HG03378 (cell line): ENCODE results near the gene ARHGAP27.
"Not testable (repeated sequence)": the region's sequence is repeated elsewhere in the genome, so short reads cannot be mapped to it uniquely, and the experiment has no call there.

Experiments used
- ATAC-seq: cut with Tn5 transposase; IDR thresholded peaks from one replicate; pipeline ENCODE4 v1.9.1; 2021; ENCODE audit warnings: mild to moderate bottlenecking, moderate library complexity; ENCODE audit not compliant: unreplicated experiment

ARHGAP27 gene

DNA sequence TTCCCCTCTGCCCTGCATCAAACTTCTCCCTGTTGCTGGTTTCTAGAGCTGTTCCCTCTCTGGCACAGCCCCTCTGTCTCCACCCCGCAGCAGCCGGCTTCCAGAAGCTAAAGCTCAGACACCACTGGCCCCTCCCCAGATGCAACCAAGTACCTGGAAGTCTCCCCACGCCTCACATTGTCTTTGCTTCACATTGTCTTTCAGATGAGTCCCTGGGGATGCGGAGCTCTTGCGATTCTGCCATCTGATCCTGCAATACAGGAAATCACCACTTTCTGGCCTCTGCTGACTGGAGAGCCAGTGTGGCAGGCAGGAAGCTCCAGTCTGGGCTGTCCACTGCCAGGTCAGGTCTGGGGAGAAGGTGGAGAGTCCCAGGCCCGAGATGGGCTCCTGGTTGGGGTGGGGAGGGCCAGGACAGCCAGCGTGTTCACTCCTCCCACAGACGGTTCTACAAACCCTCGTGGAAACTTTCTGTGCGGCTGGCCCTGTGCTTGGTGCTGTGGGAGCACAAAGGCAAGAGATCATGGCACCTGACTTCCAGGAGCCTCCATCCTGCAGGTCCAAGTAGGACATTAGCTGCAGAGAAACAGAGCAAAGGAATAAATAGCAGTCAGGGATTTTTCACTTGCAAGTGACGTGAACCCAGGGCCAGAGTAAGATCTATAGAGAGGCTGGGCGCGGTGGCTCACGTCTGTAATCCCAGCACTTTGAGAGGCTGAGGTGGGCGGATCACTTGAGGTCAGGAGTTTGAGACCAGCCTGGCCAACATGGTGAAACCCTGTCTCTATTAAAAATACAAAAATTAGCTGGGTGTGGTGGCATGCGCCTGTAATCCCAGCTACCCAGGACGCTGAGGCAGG lies 67.9 kb downstream of the ARHGAP27 start:
- ATAC-seq = no peak

DNA sequence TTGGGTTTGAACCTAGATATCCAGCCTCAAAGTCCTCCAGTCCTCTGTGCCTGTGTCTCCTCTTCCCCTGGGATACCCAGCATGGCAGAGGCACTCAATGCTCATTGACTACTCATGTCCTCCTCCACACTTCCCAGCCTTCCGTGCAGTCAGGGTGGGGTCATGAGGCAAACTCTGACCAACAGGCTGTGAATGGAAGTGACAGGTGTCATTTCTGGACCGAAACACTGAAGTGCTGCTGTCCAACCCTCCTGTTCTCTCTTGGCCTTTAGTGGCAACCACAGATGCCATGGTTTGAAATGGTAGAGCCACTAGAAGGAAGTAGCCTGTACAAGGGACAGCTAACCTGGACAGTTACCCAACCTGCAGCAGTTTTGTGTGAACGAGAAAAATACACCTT lies 69.2 kb downstream of the ARHGAP27 start:
- no peak for ATAC-seq

DNA sequence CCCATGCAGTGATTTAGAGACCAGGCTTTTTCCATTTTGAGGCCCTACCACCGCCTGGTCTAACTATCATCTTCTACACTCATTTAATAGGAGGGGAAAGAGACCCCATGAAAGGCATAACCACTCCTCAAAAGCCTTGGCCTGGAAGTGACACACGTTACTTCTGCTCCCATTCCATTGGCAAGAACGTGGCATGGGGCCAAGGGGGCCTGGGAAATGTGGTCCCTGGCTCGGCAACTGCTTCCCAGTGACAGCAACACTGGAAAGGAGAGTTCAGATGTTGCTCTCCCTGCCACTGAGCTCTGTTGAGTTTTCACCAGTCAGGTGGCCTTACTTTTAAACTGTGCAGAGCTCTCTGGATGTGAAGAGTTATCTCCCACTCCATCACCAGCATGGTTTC lies 70.7 kb downstream of the ARHGAP27 start:
- no peak for ATAC-seq

DNA sequence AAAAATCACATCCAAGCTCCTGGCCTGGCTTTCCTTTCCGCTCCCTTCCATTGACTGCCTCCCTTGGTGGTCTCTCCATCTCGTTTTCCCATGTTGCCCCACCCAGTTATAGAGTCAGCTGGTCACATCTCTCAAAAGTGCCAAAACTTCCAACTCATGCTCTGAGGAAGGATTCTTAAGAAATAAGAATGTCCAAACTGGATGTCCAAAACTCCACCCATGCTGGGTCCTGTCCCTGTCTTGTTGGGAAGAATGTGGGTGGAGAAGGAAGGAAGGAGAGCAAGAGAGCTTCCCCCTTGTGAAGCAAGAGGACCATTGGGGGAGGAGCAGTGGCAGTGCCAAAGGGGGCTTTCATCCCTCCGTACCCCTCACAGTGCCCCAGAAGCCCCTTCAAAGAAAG lies 71.2 kb downstream of the ARHGAP27 start:
- no peak for ATAC-seq

DNA sequence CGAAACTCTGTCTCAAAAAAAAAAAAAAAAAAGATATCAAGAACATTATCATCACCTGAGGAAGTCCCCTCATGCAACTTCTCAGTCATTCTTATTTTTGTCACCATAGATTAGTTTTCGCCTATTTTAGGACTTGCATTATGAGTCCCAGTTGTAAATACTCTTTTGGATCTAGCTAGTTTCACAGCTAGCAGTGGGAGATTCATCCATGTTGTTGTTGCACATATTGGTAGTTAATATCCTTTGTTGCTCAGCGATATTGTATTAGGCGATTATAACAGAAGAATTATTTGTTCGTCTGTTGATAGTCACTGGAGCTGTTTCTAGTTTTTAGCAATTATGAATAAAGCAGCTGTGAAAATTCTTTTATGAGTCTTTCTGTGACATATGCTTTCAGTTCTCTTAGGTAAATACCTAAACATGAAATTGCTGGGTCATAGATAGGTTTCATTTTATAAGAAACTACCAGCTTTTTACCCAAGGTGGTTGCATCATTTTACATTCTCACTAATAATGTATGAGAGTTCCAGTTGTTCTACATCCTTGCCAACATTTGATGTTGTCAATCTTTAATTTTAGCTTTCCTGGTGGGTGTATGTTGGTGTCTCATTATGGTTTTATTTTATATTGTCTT lies 75.2 kb downstream of the ARHGAP27 start:
- no peak for ATAC-seq

DNA sequence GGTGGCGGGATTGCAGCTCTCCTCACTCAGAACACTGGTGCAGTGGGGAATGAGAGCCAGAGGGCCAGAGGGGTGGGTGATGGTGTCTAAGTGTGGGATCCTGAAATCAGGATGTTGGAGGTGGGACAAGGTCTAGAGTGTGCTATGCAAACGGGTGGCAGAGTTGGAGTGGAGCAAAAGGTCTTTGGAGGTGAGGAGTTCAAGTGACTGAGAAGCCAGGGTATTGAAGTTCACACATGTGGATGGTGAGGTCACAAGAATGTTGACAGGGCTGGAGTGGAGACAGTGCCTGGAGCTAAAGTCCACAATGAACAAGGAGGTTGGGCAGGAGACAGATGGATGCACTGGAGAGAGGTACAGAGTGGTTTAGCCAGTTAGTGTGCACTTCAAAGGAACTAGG lies 77.6 kb downstream of the ARHGAP27 start:
- no peak for ATAC-seq

DNA sequence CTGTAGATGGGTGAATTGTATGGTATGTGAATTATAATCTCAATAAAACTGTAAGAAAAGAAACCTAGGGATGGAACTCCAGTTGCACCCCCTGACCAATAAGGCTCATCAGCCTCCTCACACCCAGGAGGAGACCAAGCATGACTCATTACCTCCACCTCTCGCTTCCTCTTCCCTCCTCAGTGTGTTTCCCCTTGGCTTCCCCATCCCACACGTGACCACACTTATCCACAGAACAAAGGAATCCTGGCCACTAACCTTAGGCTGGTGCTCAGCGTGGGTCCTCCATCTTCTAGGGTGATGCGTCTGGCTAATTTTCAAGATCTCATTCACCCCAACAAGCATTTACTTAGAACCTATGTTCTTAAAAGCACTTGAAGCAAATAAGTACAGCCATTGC lies 79.6 kb downstream of the ARHGAP27 start:
- ATAC-seq = no peak

DNA sequence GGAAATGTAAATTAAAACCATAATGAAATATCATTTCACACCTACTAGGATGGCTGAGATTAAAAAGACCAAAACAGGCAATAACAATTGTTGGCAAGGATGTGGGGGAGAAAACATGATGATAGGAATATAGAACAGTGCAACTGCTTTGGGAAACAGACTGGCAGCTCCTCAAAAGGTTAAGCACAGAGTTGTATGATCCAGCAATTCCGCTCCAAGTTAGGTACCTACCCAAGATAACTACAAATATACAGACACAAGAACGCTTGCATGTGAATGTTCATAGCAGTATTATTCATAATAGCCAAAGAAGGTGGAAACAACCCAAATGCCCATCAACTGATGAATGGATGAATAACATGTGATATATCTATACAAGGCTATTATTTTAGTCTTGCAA lies 80.8 kb downstream of the ARHGAP27 start:
- ATAC-seq = no peak

DNA sequence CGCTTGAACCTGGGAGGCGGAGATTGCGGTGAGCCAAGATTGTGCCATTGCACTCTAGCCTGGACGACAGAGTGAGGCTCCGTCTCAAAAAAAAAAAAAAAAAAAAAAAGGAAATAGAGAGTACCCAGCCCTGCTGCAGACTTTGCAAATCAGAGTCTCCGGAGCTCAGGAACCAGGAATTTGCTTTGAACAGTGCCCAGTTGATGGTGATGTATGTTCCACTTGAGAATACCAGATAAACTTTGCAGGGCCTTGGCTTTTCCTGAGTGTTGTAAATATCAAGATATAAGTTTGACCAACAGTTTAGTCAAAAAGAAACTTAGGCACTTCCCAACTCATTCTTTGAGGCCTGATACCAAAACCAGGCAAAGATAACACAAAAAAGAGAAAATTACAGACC lies 85.2 kb downstream of the ARHGAP27 start:
- no peak for ATAC-seq

DNA sequence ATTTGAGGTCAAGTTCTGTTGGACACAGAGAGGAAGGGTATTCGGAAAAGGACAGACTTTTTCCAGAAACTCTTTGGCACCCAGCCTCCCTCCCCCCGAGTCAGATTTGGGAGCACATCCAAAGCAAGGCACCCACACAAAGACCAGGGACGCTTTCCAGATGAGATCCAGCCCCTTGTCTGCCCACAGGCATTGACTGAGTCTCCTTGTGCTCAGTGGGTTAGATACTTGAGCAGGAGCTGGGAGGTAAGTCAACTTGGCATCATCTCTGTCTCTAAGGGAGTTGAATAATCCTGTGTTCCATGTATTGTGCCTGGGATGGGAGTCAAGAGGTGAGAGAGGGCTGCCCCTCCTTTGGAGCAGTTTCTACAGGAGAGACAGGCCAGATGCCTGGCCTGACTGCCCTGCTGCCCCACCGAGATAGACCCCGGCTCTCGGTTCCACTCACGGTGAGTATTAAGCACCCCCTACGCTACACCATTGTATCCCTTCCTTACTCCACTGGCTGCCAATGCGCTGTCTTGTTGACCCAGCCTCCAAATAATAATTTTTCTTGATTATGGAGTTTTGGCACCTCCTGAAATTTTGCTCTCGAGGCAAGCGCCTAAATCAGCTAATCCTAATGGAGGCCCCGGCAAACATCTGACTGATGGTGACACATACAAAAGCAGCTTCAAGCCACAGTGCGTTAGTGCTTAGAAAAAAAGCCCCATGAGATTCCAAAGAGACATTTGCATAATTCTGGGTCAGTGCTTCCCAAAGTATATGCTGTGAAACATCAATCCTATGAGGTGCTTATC lies 86.3 kb downstream of the ARHGAP27 start:
- ATAC-seq = no peak

DNA sequence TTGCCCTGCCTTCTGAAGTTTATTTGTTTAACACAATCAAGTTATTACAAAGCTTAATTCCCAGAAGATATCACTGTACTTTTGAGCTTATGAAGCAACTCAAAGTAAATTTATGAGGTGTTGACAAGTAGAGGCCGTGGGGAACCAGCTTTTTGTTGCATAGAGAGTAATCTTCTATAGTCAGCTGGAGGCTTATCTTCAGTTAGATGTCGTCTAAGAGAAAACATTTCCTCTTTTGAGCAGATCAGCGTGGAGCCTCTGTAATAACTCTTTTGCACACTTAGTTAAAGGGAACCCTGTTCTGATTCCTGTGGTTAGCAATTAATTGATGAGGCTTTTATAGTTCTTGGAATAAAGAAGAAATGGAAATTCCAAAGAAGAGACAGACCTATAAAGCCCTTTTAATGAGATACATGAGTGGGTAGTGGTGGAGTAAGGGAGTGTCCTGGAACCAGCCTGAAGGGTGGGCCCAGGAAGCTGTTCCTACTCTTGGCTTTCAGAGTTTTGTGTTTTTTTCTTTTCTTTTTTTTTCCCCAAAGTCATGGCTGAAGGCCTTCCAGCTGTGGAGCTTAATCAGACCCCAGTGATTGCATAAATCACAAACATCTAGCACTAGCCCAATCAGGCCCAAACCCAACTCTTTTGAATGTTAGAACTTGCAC lies 87.0 kb downstream of the ARHGAP27 start:
- ATAC-seq = no peak

DNA sequence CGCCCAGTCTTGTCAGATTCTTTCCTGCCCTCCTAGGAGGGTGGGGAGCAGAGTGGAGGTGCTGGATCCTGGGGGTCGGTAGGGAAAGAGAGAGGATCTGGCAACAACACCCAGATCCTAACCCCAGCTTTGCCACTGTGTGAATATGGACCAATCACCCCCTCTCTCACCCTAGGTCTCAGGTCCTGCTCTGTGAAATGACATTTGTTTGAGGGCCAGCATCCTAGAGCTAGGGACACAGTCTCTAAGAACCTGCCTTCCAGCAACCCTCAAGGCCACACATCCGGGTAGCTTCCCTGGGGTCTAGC lies 87.5 kb downstream of the ARHGAP27 start:
- ATAC-seq = no peak

DNA sequence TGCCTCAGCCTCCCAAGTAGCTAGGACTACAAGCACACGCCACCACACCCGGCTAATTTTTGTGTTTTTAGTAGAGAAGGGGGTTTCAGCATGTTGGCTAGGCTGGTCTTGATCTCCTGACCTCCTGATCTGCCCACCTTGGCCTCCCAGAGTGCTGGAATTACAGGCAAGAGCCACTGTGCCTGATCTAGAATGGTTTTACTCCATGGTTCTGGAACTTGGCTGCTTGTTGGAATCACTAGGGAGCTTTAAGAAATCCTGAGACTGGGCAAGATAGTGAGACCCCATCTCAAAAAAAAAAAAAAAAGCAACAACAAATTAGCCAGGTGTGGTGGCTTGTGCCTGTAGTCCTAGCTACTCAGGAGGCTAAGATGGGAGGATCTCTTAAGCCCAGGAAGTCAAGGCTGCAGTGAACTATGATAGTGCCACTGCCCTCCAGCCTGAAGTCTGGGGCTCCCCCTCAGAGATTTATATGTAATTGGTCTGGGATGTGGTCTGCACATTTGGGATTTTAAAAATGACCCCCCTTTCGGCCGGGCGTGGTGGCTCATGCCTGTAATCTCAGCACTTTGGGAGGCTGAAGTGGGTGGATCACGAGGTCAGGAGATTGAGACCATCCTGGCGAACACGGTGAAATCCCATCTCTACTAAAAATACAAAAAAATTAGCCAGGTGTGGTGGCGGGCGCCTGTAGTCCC lies 88.6 kb downstream of the ARHGAP27 start:
- not testable (repeated sequence) for ATAC-seq
